Measurements from ENCODE around the gene PGM5.
"Not testable (repeated sequence)": the region's sequence is repeated elsewhere in the genome, so short reads cannot be mapped to it uniquely, and the experiment has no call there.

DNA sequence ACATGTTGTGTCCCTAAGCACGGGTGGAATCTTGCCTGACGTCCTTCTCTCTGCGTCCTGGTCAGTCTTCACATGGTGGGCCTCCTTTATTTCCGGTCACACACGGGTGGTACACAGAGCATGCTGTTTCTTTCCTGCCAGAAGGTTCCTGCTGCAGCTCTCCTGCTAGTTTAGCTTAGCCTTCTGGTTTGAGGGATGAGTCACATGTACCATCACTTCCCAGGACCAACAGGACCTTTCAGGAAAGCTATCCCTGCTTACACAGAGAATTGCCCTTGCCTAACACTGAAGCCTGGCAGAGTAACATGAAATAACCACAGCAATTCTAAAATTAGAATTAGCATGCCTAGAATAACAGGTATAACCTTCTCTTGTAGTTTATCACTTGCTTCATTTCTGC lies 45.2 kb upstream of the PGM5 start:
- not testable (repeated sequence) for TF ChIP-seq EZH2 (IDR thresholded peaks at IDR 0.05; ENCODE audit: low read length)
- TF ChIP-seq, protein P1, sequence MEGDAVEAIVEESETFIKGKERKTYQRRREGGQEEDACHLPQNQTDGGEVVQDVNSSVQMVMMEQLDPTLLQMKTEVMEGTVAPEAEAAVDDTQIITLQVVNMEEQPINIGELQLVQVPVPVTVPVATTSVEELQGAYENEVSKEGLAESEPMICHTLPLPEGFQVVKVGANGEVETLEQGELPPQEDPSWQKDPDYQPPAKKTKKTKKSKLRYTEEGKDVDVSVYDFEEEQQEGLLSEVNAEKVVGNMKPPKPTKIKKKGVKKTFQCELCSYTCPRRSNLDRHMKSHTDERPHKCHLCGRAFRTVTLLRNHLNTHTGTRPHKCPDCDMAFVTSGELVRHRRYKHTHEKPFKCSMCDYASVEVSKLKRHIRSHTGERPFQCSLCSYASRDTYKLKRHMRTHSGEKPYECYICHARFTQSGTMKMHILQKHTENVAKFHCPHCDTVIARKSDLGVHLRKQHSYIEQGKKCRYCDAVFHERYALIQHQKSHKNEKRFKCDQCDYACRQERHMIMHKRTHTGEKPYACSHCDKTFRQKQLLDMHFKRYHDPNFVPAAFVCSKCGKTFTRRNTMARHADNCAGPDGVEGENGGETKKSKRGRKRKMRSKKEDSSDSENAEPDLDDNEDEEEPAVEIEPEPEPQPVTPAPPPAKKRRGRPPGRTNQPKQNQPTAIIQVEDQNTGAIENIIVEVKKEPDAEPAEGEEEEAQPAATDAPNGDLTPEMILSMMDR (optimal IDR thresholded peaks at IDR 0.05 in 1 of 3, IDR thresholded peaks at IDR 0.05 in 1 of 3, conservative IDR thresholded peaks at IDR 0.05 in 1 of 3; ENCODE audit: extremely low read depth in 1 of 3, insufficient read depth in 2 of 3, low read length in 3 of 3) = not testable (repeated sequence)

Data from keratinocyte (primary cell).